Gastrocnemius medialis (tissue), 4 donors: ENCODE measurements around the gene MCM3AP. TPM values are rescaled to one million over a fixed set of nuclear protein-coding genes. Genes with fewer than 3 reads are reported as not detected.

ENCODE experiments used
- ATAC-seq, 2 donors: fragments of 150-250 bp; one replicate each; pipeline ENCODE4 v1.9.1; 2016
- DNase-seq, 2 donors: peaks; one replicate each; pipeline ENCODE4 v3.0.0-alpha.2; 2019
- H3K27ac ChIP-seq, 4 donors: fragments of 200-600 bp; sonication (generic); 1 replicate in 1 of 4; 2 replicates in 3 of 4; pipeline ENCODE4 v1.5.1; 2016 to 2018; ENCODE audit warnings: mild to moderate bottlenecking in 2 of 4, moderate library complexity in 1 of 4
- H3K27me3 ChIP-seq, 3 donors: fragments of 200-600 bp; sonication (generic) in 2 of 3; 1 replicate in 1 of 3; 2 replicates in 2 of 3; pipeline versions ENCODE4 v1.5.1 to v1.6.0; 2016 to 2019; ENCODE audit warnings: mild to moderate bottlenecking in 1 of 3, moderate library complexity in 1 of 3
- H3K36me3 ChIP-seq, 2 donors: fragments of 200-600 bp; sonication (generic) in 1 of 2; one replicate each; pipeline ENCODE4 v1.5.1; 2017 to 2018
- H3K4me1 ChIP-seq, 2 donors: fragments of 200-600 bp; sonication (generic) in 1 of 2; one replicate each; pipeline ENCODE4 v1.5.1; 2016 to 2017; ENCODE audit warnings: mild to moderate bottlenecking in 2 of 2
- H3K4me3 ChIP-seq, 4 donors: fragments of 200-600 bp; sonication (generic) in 3 of 4; 1 replicate in 1 of 4; 2 replicates in 3 of 4; pipeline ENCODE4 v1.5.1; 2016 to 2019; ENCODE audit warnings: mild to moderate bottlenecking in 2 of 4
- H3K9me3 ChIP-seq, 3 donors: fragments of 200-600 bp; sonication (generic) in 2 of 3; 1 replicate in 1 of 3; 2 replicates in 2 of 3; pipeline ENCODE4 v1.5.1; 2016 to 2019
- POLR2A ChIP-seq, 2 donors: fragments of 450-650 bp; IDR thresholded peaks; one replicate each; pipeline ENCODE4 v1.6.1; 2017; ENCODE audit warnings: antibody characterized with exemption in 2 of 2, mild to moderate bottlenecking in 2 of 2, moderate library complexity in 2 of 2
- in situ Hi-C, 4 donors: fragments of 200-750 bp; cut with MboI; loops; one replicate each; pipeline versions ENCODE4 v1.15.0 to v1.8.0; 2017; ENCODE audit warnings: low sequenced_read_pairs in 4 of 4
- intact Hi-C: fragments of 100-400 bp; cut with DNase I; formaldehyde crosslinking; loops from one replicate; pipeline ENCODE4 v1.15.1; 2023; ENCODE audit warnings: low total_unique reads
- total RNA-seq, 4 donors: library from RNA; depleted of rRNA; stranded (reverse); fragments of >200 nt; gene quantifications; one replicate each; pipeline versions ENCODE4 v1.1.0 to v1.2.3, GENCODE V29; 2016
- TF ChIP-seq, protein P1 (sequence below), 5 experiments: fragments of 450-650 bp in 3 of 5; fragments of 200-600 bp in 2 of 5; sonication (generic) in 2 of 5; IDR thresholded peaks in 4 of 5; conservative IDR thresholded peaks in 1 of 5; 1 replicate in 4 of 5; 2 replicates in 1 of 5; pipeline ENCODE4 v1.5.1; 2016 to 2019; ENCODE audit warnings: antibody characterized with exemption in 5 of 5, mild to moderate bottlenecking in 3 of 5, moderate library complexity in 3 of 5

MCM3AP gene
- total RNA-seq, 4 donors from 2014 or later: 52.1 to 155 (median 83.2) TPM

DNA sequence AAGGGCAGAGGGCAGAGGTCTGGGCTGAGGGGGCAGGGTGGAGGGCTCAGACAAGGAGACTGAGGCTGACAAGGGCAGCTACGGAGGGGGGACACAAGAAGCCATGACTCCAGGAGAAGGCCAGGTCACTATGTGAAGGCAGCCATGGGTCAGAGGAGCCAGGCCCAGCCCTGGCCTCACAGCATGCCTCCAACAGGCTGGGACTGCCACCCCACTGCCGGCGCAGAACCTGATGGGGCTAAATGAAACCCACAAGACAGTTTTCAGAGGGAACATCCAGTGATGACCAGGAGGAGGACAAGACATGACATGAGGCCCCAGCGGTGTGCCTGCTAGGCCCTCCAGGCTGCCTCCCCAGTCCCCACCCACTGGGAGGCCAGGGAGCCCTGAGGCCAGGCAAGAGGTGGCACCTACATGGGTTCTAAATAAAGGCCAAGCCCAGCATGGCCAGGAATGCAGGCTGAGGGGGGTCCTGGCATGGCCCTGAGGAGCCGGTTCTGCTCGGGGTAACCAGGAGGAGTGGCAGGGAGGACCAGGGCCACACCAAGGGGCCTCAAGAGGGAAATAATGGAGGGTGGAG is 29.6 kb downstream of the MCM3AP start:
- no peak for DNase-seq
- peaks cover 9% of the 10 kb centered on the region in 2 donors for H3K4me1 ChIP-seq
- H3K4me3 ChIP-seq: no peak overlapping the region
- H3K27ac ChIP-seq: no peak overlapping the region
- H3K27me3 ChIP-seq: no peaks in the 10 kb centered on the region
- H3K36me3 ChIP-seq: peaks cover 3 to 97% of the 10 kb centered on the region in 2 donors
- in situ Hi-C loops (no loop called here), intact Hi-C loops (no loop called here)
- TF ChIP-seq POLR2A (IDR thresholded peaks at IDR 0.05): no peak
- TF ChIP-seq, protein P1, sequence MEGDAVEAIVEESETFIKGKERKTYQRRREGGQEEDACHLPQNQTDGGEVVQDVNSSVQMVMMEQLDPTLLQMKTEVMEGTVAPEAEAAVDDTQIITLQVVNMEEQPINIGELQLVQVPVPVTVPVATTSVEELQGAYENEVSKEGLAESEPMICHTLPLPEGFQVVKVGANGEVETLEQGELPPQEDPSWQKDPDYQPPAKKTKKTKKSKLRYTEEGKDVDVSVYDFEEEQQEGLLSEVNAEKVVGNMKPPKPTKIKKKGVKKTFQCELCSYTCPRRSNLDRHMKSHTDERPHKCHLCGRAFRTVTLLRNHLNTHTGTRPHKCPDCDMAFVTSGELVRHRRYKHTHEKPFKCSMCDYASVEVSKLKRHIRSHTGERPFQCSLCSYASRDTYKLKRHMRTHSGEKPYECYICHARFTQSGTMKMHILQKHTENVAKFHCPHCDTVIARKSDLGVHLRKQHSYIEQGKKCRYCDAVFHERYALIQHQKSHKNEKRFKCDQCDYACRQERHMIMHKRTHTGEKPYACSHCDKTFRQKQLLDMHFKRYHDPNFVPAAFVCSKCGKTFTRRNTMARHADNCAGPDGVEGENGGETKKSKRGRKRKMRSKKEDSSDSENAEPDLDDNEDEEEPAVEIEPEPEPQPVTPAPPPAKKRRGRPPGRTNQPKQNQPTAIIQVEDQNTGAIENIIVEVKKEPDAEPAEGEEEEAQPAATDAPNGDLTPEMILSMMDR (IDR thresholded peaks at IDR 0.05 in 4 of 5, conservative IDR thresholded peaks at IDR 0.05 in 1 of 5): no peak
- no peaks in the 10 kb centered on the region for H3K9me3 ChIP-seq
- no peak for ATAC-seq

GRCh38 chr21:46255166-46255565 is 30.2 kb downstream of the MCM3AP start:
- peaks cover 9 to 15% of the 10 kb centered on the region in 2 donors for H3K4me1 ChIP-seq
- H3K27me3 ChIP-seq: no peaks in the 10 kb centered on the region
- H3K27ac ChIP-seq: no peak overlapping the region
- H3K36me3 ChIP-seq: peaks cover 3 to 97% of the 10 kb centered on the region in 2 donors
- no peak for ATAC-seq
- intact Hi-C loops (no loop called here), in situ Hi-C loops (no loop called here)
- no peak for DNase-seq
- H3K4me3 ChIP-seq: no peak overlapping the region
- no peaks in the 10 kb centered on the region for H3K9me3 ChIP-seq
- no peak for TF ChIP-seq POLR2A (IDR thresholded peaks at IDR 0.05)

DNA sequence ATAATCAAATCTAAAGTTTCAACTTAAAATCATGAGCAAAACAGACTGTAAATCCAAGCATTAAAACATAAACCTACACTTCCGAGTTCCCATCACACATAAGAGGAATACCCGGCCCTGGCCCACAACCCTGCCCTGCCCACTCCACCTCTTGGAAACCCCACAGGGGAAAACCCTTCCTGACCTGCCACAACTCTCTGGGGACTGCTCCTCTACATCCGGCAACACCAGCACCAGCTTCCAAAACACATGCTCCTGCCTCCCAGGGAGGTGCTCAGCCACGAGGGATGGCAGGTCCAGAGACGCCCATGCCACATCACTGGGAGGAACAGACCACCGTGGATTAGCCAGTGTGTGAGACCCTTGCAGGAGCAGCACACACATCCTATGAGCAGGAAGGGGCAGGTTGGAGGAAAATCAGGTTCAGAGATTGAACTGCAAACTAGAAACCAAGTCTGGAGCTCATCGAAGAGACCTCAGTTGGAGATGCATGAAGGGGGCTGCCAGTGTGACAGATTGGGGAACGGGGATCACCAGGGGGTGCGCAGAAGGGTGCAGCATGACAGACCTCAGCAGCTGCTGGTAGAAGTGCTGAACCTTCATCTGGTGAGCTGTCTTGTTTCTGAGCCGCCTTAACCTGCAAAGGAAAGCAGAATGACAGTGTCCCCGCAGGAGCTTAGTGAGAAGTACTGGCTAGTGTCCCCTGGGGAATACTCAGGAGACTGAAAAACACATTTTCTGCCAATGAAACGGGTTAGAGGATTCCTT is 31.0 kb downstream of the MCM3AP start:
- DNase-seq: no peak
- H3K9me3 ChIP-seq: no peaks in the 10 kb centered on the region
- no peak overlapping the region for H3K4me3 ChIP-seq
- H3K36me3 ChIP-seq: peaks cover 2 to 95% of the 10 kb centered on the region in 2 donors
- H3K4me1 ChIP-seq: peaks cover 9 to 17% of the 10 kb centered on the region in 2 donors
- TF ChIP-seq, protein P1 (IDR thresholded peaks at IDR 0.05 in 4 of 5, conservative IDR thresholded peaks at IDR 0.05 in 1 of 5): no peak
- TF ChIP-seq POLR2A (IDR thresholded peaks at IDR 0.05): no peak
- ATAC-seq: no peak
- intact Hi-C loops (no loop called here), in situ Hi-C loops (no loop called here)
- H3K27ac ChIP-seq: no peak overlapping the region
- H3K27me3 ChIP-seq: no peaks in the 10 kb centered on the region

DNA sequence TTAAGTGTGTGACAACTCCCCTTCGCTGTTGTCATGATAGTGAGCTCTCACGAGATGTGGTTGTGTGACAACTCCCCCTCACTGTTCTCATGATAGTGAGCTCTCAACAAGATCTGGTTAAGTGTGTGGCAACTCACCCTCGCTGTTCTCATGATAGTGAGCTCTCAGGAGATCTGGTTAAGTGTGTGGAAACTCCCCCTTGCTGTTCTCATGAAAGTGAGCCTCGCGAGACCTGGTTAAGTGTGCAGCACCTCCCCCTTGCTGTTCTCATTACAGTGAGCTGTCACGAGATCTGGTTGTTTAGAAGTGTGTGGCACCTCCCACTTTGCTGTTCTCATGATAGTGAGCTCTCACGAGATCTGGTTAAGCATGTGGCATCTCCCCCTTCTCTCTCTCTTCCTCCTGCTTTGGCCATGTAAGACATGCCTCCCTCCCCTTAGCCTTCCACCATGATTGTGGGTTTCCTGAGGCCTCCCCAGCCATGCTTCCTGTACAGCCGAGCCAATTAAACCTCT is 31.7 kb downstream of the MCM3AP start:
- Histone ChIP-seq H3K27me3 (no peaks in the 10 kb centered on the region), H3K9me3 (no peaks in the 10 kb centered on the region), H3K27ac (peak overlapping the region in 2 of 4 donors; percentile 76 to 83), H3K4me1 (peaks cover 9 to 17% of the 10 kb centered on the region in 2 donors), H3K4me3 (no peak overlapping the region), H3K36me3 (peaks cover 0 to 95% of the 10 kb centered on the region in 2 donors)
- in situ Hi-C loops (no loop called here), intact Hi-C loops (no loop called here)
- TF ChIP-seq POLR2A (IDR thresholded peaks at IDR 0.05): no peak
- TF ChIP-seq, protein P1 (IDR thresholded peaks at IDR 0.05 in 4 of 5, conservative IDR thresholded peaks at IDR 0.05 in 1 of 5): no peak
- DNase-seq (no peak), ATAC-seq (no peak)

GRCh38 chr21:46252840-46253239 is 32.6 kb downstream of the MCM3AP start:
- in situ Hi-C loops: no loop called here
- intact Hi-C loops: no loop called here
- H3K36me3 ChIP-seq: peaks cover 0 to 93% of the 10 kb centered on the region in 2 donors
- TF ChIP-seq POLR2A (IDR thresholded peaks at IDR 0.05): no peak
- TF ChIP-seq, protein P1 (IDR thresholded peaks at IDR 0.05 in 4 of 5, conservative IDR thresholded peaks at IDR 0.05 in 1 of 5): no peak
- no peaks in the 10 kb centered on the region for H3K27me3 ChIP-seq
- DNase-seq (no peak), ATAC-seq (no peak)
- peak overlapping the region; percentile 64 to 83 (median 75) for H3K27ac ChIP-seq
- peaks cover 9 to 17% of the 10 kb centered on the region in 2 donors for H3K4me1 ChIP-seq
- no peaks in the 10 kb centered on the region for H3K9me3 ChIP-seq
- no peak overlapping the region for H3K4me3 ChIP-seq
